ENCODE results near the gene NPY2R.

GRCh38 chr4:155170569-155170968 lies 37.9 kb upstream of the NPY2R start:
- TF ChIP-seq PHF8 (CRISPR knock-in tag; IDR thresholded peaks at IDR 0.05) (no peak), MAX (IDR thresholded peaks at IDR 0.05) (no peak), ZNF747 (CRISPR knock-in tag; IDR thresholded peaks at IDR 0.05; ENCODE audit: borderline replicate concordance) (no peak), CTCF (CRISPR knock-in tag; IDR thresholded peaks at IDR 0.05) (0 out of 2 replicates have a peak, but pooled peaks have one; percentile 11), TOPORS (CRISPR knock-in tag; IDR thresholded peaks at IDR 0.05) (no peak), NR1H2 (CRISPR knock-in tag; IDR thresholded peaks at IDR 0.05; ENCODE audit: borderline replicate concordance, low read depth) (no peak), SP1 (IDR thresholded peaks at IDR 0.05) (no peak), SP1 (CRISPR knock-in tag; IDR thresholded peaks at IDR 0.05) (no peak), YY1 (IDR thresholded peaks at IDR 0.05; ENCODE audit: insufficient read depth, insufficient replicate concordance, low read depth, low read length) (no peak)
- TF ChIP-seq, protein P1, sequence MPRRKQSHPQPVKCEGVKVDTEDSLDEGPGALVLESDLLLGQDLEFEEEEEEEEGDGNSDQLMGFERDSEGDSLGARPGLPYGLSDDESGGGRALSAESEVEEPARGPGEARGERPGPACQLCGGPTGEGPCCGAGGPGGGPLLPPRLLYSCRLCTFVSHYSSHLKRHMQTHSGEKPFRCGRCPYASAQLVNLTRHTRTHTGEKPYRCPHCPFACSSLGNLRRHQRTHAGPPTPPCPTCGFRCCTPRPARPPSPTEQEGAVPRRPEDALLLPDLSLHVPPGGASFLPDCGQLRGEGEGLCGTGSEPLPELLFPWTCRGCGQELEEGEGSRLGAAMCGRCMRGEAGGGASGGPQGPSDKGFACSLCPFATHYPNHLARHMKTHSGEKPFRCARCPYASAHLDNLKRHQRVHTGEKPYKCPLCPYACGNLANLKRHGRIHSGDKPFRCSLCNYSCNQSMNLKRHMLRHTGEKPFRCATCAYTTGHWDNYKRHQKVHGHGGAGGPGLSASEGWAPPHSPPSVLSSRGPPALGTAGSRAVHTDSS (CRISPR knock-in tag; conservative IDR thresholded peaks at IDR 0.05) = no peak
